NB4 (cell line): ENCODE data around the gene MIEF2.

Source experiments
- DNase-seq: peaks from one replicate; pipeline ENCODE4 v3.0.0; 2010; ENCODE audit warnings: low read depth
- H3K4me3 ChIP-seq: one replicate; pipeline ENCODE4 v1.5.1; 2011; ENCODE audit warnings: mild to moderate bottlenecking, low read depth, low read length, moderate library complexity
- CTCF ChIP-seq: IDR thresholded peaks from one replicate; pipeline ENCODE4 v1.5.1; 2012; ENCODE audit warnings: low read depth, low read length
- MAX ChIP-seq: IDR thresholded peaks from 2 replicates; pipeline ENCODE4 v1.6.1; 2011; ENCODE audit warnings: low read depth, low read length
- MYC ChIP-seq: IDR thresholded peaks from 2 replicates; pipeline ENCODE4 v1.6.1; 2011; ENCODE audit warnings: low read depth, low read length
- POLR2A ChIP-seq: IDR thresholded peaks from 2 replicates; pipeline ENCODE4 v1.6.1; 2011; ENCODE audit warnings: mild to moderate bottlenecking; ENCODE audit not compliant: insufficient read length; ENCODE audit errors: extremely low read depth

MIEF2 gene

GRCh38 chr17:18229254-18229653, 31.2 kb upstream of the MIEF2 start:
- H3K4me3 ChIP-seq = no peak overlapping the region
- no peak for TF ChIP-seq CTCF
- no peak for TF ChIP-seq MYC
- no peak for TF ChIP-seq MAX
- TF ChIP-seq POLR2A = no peak
- no peak for DNase-seq

DNA sequence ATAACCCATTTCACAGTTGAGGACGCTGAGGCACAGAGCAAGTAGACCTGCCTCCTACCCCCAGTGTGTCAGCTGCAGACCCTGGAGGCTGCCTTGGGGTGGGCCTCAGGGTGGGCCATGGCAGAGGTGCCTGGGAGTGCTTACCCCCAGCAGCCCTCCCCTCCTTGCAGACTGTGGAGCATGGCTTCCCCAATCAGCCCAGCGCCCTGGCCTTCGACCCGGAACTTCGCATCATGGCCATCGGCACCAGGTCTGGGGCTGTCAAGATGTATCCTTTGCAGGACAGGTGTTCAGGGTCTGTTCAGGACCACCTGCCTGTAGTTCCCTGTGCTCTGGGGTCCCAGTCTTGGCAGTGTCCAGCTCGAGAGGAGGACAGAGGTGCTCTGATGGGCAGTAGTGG, 30.7 kb upstream of the MIEF2 start:
- TF ChIP-seq CTCF (no peak), MYC (no peak), MAX (no peak), POLR2A (no peak)
- DNase-seq = no peak
- H3K4me3 ChIP-seq = no peak overlapping the region

DNA sequence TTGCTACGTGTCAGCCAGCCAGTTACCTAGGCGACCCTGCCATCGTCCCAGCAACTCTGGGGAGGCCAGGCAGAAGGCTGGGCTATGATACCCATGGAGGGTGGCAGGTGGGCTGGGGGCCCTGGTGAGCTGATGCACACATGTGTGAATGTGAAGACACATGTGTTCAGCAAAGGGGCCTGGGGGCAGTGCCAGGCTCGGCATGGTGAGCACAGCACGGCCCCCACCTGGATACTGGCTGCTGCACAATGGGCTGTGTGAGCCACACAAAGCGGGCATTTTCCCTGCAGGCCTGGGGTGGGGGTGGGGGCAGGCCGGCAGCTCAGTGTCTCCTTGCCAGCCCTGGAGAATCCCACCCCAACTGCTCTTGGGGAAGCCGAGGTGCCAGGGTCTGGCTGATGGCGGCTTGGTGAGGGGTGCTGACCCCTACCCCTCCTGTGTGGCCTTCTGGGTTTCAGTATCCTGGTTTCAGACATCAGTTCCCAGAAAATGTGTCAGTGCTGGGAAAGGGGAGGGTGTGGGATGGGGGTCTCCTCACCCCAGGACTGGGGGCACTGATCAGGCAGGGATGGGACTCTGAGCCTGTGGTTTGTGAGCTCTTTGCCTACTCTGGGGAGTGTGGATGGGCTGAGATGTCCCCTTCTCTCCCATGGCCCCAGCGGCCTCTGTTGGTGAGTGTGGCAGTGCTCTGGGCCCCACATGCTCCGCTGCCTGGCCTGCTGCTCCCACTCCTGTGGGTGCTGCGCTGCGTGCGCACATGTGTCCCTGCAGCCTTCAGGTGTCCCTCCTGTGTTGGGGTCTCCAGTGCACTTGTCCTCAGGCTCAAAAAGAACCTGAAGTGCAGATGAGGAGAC, 29.9 kb upstream of the MIEF2 start:
- no peak for DNase-seq
- no peak for TF ChIP-seq POLR2A
- TF ChIP-seq MYC = no peak
- TF ChIP-seq MAX = no peak
- no peak for TF ChIP-seq CTCF
- no peak overlapping the region for H3K4me3 ChIP-seq

DNA sequence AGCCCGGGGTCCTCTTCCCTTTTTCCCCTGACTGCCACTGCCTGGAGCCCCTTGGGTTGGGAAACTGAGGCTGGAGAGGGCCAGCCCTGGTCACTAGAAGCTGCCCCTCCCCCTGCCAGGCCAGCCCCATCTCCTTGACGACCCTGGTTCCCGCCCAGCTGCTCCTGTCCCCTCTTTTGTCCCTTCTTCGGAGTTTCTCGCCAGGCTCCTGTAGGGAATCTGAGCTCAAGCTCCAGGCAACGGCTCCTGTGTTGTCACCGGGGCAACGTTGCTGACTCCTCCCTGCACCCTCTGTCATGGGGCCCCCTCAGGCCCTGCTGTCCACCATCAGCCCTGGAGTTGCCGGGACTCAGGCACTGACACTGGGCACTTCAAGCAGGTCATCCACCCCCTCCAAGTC, 29.3 kb upstream of the MIEF2 start:
- TF ChIP-seq CTCF (no peak), MYC (no peak), MAX (no peak), POLR2A (no peak)
- H3K4me3 ChIP-seq = no peak overlapping the region
- no peak for DNase-seq

DNA sequence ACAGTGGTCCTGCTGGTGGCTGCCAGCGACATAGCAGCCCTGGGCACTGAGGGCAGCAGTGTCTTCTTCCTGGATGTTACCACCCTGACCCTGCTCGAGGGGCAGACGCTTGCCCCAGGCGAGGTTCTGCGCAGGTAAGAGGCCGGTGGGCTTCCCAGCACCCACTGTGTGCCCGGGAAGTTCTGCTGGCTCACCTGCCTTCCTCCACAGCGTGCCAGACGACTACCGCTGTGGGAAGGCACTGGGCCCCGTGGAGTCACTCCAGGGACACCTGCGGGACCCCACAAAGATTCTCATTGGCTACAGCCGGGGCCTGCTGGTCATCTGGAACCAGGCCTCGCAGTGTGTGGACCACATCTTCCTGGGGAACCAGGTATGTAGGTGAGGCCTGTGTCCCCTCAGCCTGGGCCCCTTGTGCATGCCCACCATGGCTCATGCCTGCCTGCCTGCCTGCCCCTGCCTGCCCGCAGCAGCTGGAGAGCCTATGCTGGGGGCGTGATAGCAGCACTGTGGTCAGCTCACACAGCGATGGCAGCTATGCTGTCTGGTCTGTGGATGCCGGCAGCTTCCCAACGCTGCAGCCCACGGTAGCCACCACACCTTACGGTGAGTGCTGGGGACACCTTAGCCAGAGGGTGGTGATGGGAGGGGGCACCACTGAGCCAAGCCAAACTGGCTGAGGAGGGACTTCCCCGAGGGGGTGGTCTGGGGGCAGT, 26.5 kb upstream of the MIEF2 start:
- no peak for DNase-seq
- no peak overlapping the region for H3K4me3 ChIP-seq
- TF ChIP-seq CTCF (no peak), MAX (no peak), POLR2A (no peak), MYC (no peak)
